ENCODE results near the gene PLEKHJ1. TPM values are rescaled to one million over a fixed set of nuclear protein-coding genes. Genes with fewer than 3 reads are reported as not detected.

Gene PLEKHJ1
- total and polyA plus RNA-seq, 9 of the 15 experiments (the other 6 are each of a cell fraction or from before 2014, with no cell fraction given) = 1.5 to 188 (median 63.9) TPM

- TF ChIP-seq, protein P1, sequence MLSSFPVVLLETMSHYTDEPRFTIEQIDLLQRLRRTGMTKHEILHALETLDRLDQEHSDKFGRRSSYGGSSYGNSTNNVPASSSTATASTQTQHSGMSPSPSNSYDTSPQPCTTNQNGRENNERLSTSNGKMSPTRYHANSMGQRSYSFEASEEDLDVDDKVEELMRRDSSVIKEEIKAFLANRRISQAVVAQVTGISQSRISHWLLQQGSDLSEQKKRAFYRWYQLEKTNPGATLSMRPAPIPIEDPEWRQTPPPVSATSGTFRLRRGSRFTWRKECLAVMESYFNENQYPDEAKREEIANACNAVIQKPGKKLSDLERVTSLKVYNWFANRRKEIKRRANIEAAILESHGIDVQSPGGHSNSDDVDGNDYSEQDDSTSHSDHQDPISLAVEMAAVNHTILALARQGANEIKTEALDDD (IDR thresholded peaks at IDR 0.05) = no peak
- no peak for TF ChIP-seq POLR2A (conservative IDR thresholded peaks at IDR 0.05)
- no peak for TF ChIP-seq KDM5B (IDR thresholded peaks at IDR 0.05; ENCODE audit: insufficient replicate concordance, low read depth, low read length)
- no peak for TF ChIP-seq GATAD2A (IDR thresholded peaks at IDR 0.05)
- TF ChIP-seq HMG20B (CRISPR knock-in tag; IDR thresholded peaks at IDR 0.05) = no peak
- no peak for TF ChIP-seq ZNF589 (CRISPR knock-in tag; IDR thresholded peaks at IDR 0.05; ENCODE audit: low read depth)
- TF ChIP-seq CBX2 (IDR thresholded peaks at IDR 0.05; ENCODE audit: insufficient read depth, low read length, poor library complexity, severe bottlenecking) = no peak
- TF ChIP-seq, protein P2, sequence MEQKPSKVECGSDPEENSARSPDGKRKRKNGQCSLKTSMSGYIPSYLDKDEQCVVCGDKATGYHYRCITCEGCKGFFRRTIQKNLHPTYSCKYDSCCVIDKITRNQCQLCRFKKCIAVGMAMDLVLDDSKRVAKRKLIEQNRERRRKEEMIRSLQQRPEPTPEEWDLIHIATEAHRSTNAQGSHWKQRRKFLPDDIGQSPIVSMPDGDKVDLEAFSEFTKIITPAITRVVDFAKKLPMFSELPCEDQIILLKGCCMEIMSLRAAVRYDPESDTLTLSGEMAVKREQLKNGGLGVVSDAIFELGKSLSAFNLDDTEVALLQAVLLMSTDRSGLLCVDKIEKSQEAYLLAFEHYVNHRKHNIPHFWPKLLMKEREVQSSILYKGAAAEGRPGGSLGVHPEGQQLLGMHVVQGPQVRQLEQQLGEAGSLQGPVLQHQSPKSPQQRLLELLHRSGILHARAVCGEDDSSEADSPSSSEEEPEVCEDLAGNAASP (IDR thresholded peaks at IDR 0.05) = no peak
- TF ChIP-seq, protein P3, sequence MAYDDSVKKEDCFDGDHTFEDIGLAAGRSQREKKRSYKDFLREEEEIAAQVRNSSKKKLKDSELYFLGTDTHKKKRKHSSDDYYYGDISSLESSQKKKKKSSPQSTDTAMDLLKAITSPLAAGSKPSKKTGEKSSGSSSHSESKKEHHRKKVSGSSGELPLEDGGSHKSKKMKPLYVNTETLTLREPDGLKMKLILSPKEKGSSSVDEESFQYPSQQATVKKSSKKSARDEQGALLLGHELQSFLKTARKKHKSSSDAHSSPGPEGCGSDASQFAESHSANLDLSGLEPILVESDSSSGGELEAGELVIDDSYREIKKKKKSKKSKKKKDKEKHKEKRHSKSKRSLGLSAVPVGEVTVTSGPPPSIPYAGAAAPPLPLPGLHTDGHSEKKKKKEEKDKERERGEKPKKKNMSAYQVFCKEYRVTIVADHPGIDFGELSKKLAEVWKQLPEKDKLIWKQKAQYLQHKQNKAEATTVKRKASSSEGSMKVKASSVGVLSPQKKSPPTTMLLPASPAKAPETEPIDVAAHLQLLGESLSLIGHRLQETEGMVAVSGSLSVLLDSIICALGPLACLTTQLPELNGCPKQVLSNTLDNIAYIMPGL (CRISPR knock-in tag; IDR thresholded peaks at IDR 0.05) = no peak
- no peak for TF ChIP-seq NCOA4 (IDR thresholded peaks at IDR 0.05; ENCODE audit: partially characterized antibody)
- TF ChIP-seq ZNF785 (CRISPR knock-in tag; IDR thresholded peaks at IDR 0.05) = no peak
- no peak for TF ChIP-seq ZBTB9 (CRISPR knock-in tag; IDR thresholded peaks at IDR 0.05)
- no peak for TF ChIP-seq ARID3A (IDR thresholded peaks at IDR 0.05; ENCODE audit: borderline replicate concordance, low read depth, low read length)
- peak; percentile 22; the same call in 1 of the 2 replicates for TF ChIP-seq STAG1 (CRISPR knock-in tag; IDR thresholded peaks at IDR 0.05; ENCODE audit: borderline replicate concordance)
- TF ChIP-seq MCM2 (IDR thresholded peaks at IDR 0.05; ENCODE audit: low read depth) = no peak
- TF ChIP-seq TCFL5 (CRISPR knock-in tag; conservative IDR thresholded peaks at IDR 0.05) = no peak
- TF ChIP-seq POLR3A (IDR thresholded peaks at IDR 0.05; ENCODE audit: borderline replicate concordance, extremely low read depth, insufficient read depth, insufficient read length) = no peak
Measured at GRCh38 chr19:2237051-2237868, 1.1 kb upstream of the PLEKHJ1 start (continued).

All from K562 (cell line).